CD14-positive monocyte (primary cell): ENCODE results near the gene PYM1. TPM values are rescaled to one million over a fixed set of nuclear protein-coding genes. Genes with fewer than 3 reads are reported as not detected.

Source experiments
- DNase-seq, 3 donors: peaks; one replicate each; pipeline ENCODE4 v3.0.0-alpha.2; 2011 to 2022
- H2AFZ ChIP-seq: 2 replicates; pipeline ENCODE4 v1.6.0; 2012; ENCODE audit warnings: mild to moderate bottlenecking, low read depth, low read length, inconsistent platforms; ENCODE audit not compliant: insufficient read depth, poor library complexity, severe bottlenecking
- H3K27ac ChIP-seq, 2 donors: 1 replicate in 1 of 2; 2 replicates in 1 of 2; pipeline ENCODE4 v1.5.1; 2012 to 2013; ENCODE audit warnings: low read length in 2 of 2, control low read depth in 1 of 2, inconsistent platforms in 1 of 2, low read depth in 1 of 2, mild to moderate bottlenecking in 1 of 2
- H3K27me3 ChIP-seq, 2 donors: one replicate each; pipeline versions ENCODE4 v1.6.0 to v1.6.1; 2011 to 2013; ENCODE audit warnings: low read length in 2 of 2; ENCODE audit not compliant: control insufficient read depth in 2 of 2, insufficient read depth in 2 of 2
- H3K36me3 ChIP-seq, 2 donors: replicated peaks in 1 of 2; 1 replicate in 1 of 2; 2 replicates in 1 of 2; pipeline versions ENCODE4 v1.5.1 to v1.6.1; 2012 to 2013; ENCODE audit warnings: low read length in 2 of 2, control low read depth in 1 of 2, inconsistent platforms in 1 of 2, mild to moderate bottlenecking in 1 of 2; ENCODE audit not compliant: insufficient read depth in 2 of 2, control insufficient read depth in 1 of 2
- H3K4me1 ChIP-seq, 2 donors: 1 replicate in 1 of 2; 2 replicates in 1 of 2; pipeline versions ENCODE4 v1.5.1 to v1.6.1; 2012 to 2013; ENCODE audit warnings: low read length in 2 of 2, control low read depth in 1 of 2, inconsistent platforms in 1 of 2, mild to moderate bottlenecking in 1 of 2, moderate library complexity in 1 of 2; ENCODE audit not compliant: insufficient read depth in 2 of 2, control insufficient read depth in 1 of 2
- H3K4me2 ChIP-seq: replicated peaks from 2 replicates; pipeline ENCODE3; 2012; ENCODE audit warnings: low read length, moderate library complexity, mild to moderate bottlenecking; ENCODE audit not compliant: poor library complexity, severe bottlenecking; ENCODE audit errors: extremely low read depth
- H3K4me3 ChIP-seq, 3 experiments: fragments of 200-600 bp in 1 of 3; sonication (generic) in 1 of 3; replicated peaks in 1 of 3; 1 replicate in 2 of 3; 2 replicates in 1 of 3; pipeline ENCODE4 v1.5.1; 2011 to 2013; ENCODE audit warnings: low read length in 3 of 3, mild to moderate bottlenecking in 3 of 3, control low read depth in 2 of 3, low read depth in 2 of 3, inconsistent platforms in 1 of 3, moderate library complexity in 1 of 3
- H3K79me2 ChIP-seq: 2 replicates; pipeline ENCODE4 v1.6.0; 2012; ENCODE audit warnings: mild to moderate bottlenecking, control low read depth, inconsistent platforms, low read length, moderate library complexity; ENCODE audit not compliant: insufficient read depth
- H3K9ac ChIP-seq: 2 replicates; pipeline ENCODE4 v1.6.0; 2017; ENCODE audit warnings: low read length, mild to moderate bottlenecking; ENCODE audit not compliant: insufficient read depth, poor library complexity, severe bottlenecking
- H3K9me3 ChIP-seq, 2 donors: replicated peaks in 1 of 2; 1 replicate in 1 of 2; 2 replicates in 1 of 2; pipeline versions ENCODE4 v1.5.1 to v1.6.1; 2012 to 2013; ENCODE audit warnings: low read length in 2 of 2, control low read depth in 1 of 2; ENCODE audit not compliant: control insufficient read depth in 1 of 2, insufficient read depth in 1 of 2
- H4K20me1 ChIP-seq: 2 replicates; pipeline ENCODE4 v1.6.0; 2012; ENCODE audit warnings: mild to moderate bottlenecking, low read length, control low read depth, moderate library complexity; ENCODE audit not compliant: insufficient read depth
- H3K27ac Mint-ChIP-seq, 7 donors: one replicate each; pipeline ENCODE4 v1.8.0; 2020; ENCODE audit warnings: mild to moderate bottlenecking in 7 of 7, mixed read lengths in 7 of 7, moderate library complexity in 6 of 7, inconsistent platforms in 2 of 7
- H3K27me3 Mint-ChIP-seq, 3 donors: one replicate each; pipeline ENCODE4 v1.8.0; 2021 to 2022; ENCODE audit warnings: low read depth in 3 of 3, mild to moderate bottlenecking in 3 of 3, mixed read lengths in 3 of 3, moderate library complexity in 3 of 3, inconsistent platforms in 1 of 3
- H3K36me3 Mint-ChIP-seq, 2 donors: one replicate each; pipeline ENCODE4 v1.8.0; 2020; ENCODE audit warnings: mixed read lengths in 2 of 2, inconsistent platforms in 1 of 2, mild to moderate bottlenecking in 1 of 2
- H3K4me1 Mint-ChIP-seq: one replicate; pipeline ENCODE4 v1.8.0; 2020; ENCODE audit warnings: mild to moderate bottlenecking, mixed read lengths
- H3K4me3 Mint-ChIP-seq, 2 donors: one replicate each; pipeline ENCODE4 v1.8.0; 2020; ENCODE audit warnings: mild to moderate bottlenecking in 2 of 2, mixed read lengths in 2 of 2, moderate library complexity in 1 of 2
- H3K9me3 Mint-ChIP-seq, 7 donors: one replicate each; pipeline ENCODE4 v1.8.0; 2020 to 2022; ENCODE audit warnings: mixed read lengths in 7 of 7, mild to moderate bottlenecking in 6 of 7, moderate library complexity in 6 of 7, inconsistent platforms in 2 of 7
- CTCF ChIP-seq: fragments of 200-600 bp; IDR thresholded peaks from one replicate; pipeline ENCODE4 v1.8.0; 2022; ENCODE audit warnings: antibody characterized with exemption, mild to moderate bottlenecking
- WGBS: methylation state at CpG from one replicate; pipeline ENCODE4 v1.1.5; 2013; ENCODE audit warnings: missing lambda C conversion rate; ENCODE audit not compliant: insufficient coverage; 5-methylcytosine and 5-hydroxymethylcytosine counted together
- intact Hi-C, 2 donors: fragments of 100-400 bp; cut with micrococcal nuclease; formaldehyde crosslinking; loops; one replicate each; pipeline versions ENCODE4 v1.15.0 to v1.15.1; 2023
- polyA plus RNA-seq, 3 donors: library from polyadenylated mRNA; depleted of rRNA in 1 of 3; unstranded in 2 of 3; stranded (reverse) in 1 of 3; fragments of 300-500 nt in 2 of 3; fragments of >200 nt in 1 of 3; fragmentation: Illumina TruSeq in 2 of 3; gene quantifications; 1 replicate in 2 of 3; 2 replicates in 1 of 3; pipeline ENCODE4 v1.2.3, GENCODE V29; 2012 to 2021

PYM1 gene
- polyA plus RNA-seq, 3 donors, result 17.3 to 47.1 (median 39.5) TPM

- DNase-seq, result peak in 2 of 3 donors; percentile 30 to 40
- no CpG with 5 or more reads among the region's 3 CpGs for WGBS
- Mint-ChIP-seq H3K27ac (peak overlapping the region in 6 of 7 donors; percentile 54 to 77 (median 64)), H3K4me1 (peaks cover 20% of the 10 kb centered on the region), H3K9me3 (no peaks in the 10 kb centered on the region), H3K36me3 (peaks cover 19 to 48% of the 10 kb centered on the region in 2 donors), H3K4me3 (no peak overlapping the region), H3K27me3 (peaks cover 0 to 2% (median 0%) of the 10 kb centered on the region in 3 donors)
- Histone ChIP-seq H2AFZ (no peak overlapping the region), H3K79me2 (peaks cover 96% of the 10 kb centered on the region), H4K20me1 (peaks cover 54% of the 10 kb centered on the region), H3K36me3 (peaks cover 21 to 42% of the 10 kb centered on the region in 2 donors), H3K4me2 (no peak overlapping the region), H3K27ac (peak overlapping the region in 1 of 2 donors; percentile 51), H3K9ac (no peak overlapping the region), H3K9me3 (no peaks in the 10 kb centered on the region), H3K4me1 (peaks cover 10 to 17% of the 10 kb centered on the region in 2 donors), H3K27me3 (no peaks in the 10 kb centered on the region), H3K4me3 (no peak overlapping the region)
- intact Hi-C loops, result no loop called here
- TF ChIP-seq CTCF, result no peak
Measured at GRCh38 chr12:55915482-55915859, 12.2 kb downstream of the PYM1 start.

- peaks cover 20% of the 10 kb centered on the region for H3K4me1 Mint-ChIP-seq
Measured at GRCh38 chr12:55912908-55913307, 14.8 kb downstream of the PYM1 start.

More at GRCh38 chr12:55912908-55913307, 14.8 kb downstream of the PYM1 start:
- intact Hi-C loops, result no loop called here
- H3K79me2 ChIP-seq, result peaks cover 81% of the 10 kb centered on the region
- Mint-ChIP-seq H3K4me3 (no peak overlapping the region), H3K27ac (no peak overlapping the region), H3K27me3 (peaks cover 0 to 2% (median 0%) of the 10 kb centered on the region in 3 donors), H3K9me3 (no peaks in the 10 kb centered on the region), H3K36me3 (peaks cover 21 to 40% of the 10 kb centered on the region in 2 donors)
- no peak for DNase-seq
- no peak overlapping the region for H3K4me3 ChIP-seq
- H3K4me1 ChIP-seq, result peaks cover 10 to 17% of the 10 kb centered on the region in 2 donors
- H3K9ac ChIP-seq, result no peak overlapping the region
- no peak overlapping the region for H3K27ac ChIP-seq
- TF ChIP-seq CTCF, result no peak
- peaks cover 36% of the 10 kb centered on the region for H4K20me1 ChIP-seq
- 100% methylated on average over 2 of the region's 4 CpGs for WGBS
- no peak overlapping the region for H3K4me2 ChIP-seq
- no peak overlapping the region for H2AFZ ChIP-seq
- H3K27me3 ChIP-seq, result no peaks in the 10 kb centered on the region
- no peaks in the 10 kb centered on the region for H3K9me3 ChIP-seq
- peaks cover 21 to 33% of the 10 kb centered on the region in 2 donors for H3K36me3 ChIP-seq
